ENCODE data around the gene HOXC12.

HOXC12 gene

GRCh38 chr12:53961025-53961761 lies 6.5 kb downstream of the HOXC12 start:
- TF ChIP-seq POLR2AphosphoS5 (IDR thresholded peaks at IDR 0.05; ENCODE audit: low read depth, low read length) (no peak), POLR2A (IDR thresholded peaks at IDR 0.05; ENCODE audit: low read depth, low read length) (no peak), TAF1 (IDR thresholded peaks at IDR 0.05; ENCODE audit: borderline replicate concordance, low read depth, low read length) (no peak)
- FAIRE-seq = no peak
- no peak for DNase-seq (ENCODE audit: insufficient read length)

GRCh38 chr12:53963005-53963404 lies 8.3 kb downstream of the HOXC12 start:
- FAIRE-seq (no peak), DNase-seq (ENCODE audit: insufficient read length) (no peak)
- TF ChIP-seq POLR2A (IDR thresholded peaks at IDR 0.05; ENCODE audit: low read depth, low read length) = no peak
- no peak for TF ChIP-seq TAF1 (IDR thresholded peaks at IDR 0.05; ENCODE audit: borderline replicate concordance, low read depth, low read length)
- no peak for TF ChIP-seq POLR2AphosphoS5 (IDR thresholded peaks at IDR 0.05; ENCODE audit: low read depth, low read length)

GRCh38 chr12:53963434-53964314 lies 9.0 kb downstream of the HOXC12 start:
- TF ChIP-seq POLR2A (IDR thresholded peaks at IDR 0.05; ENCODE audit: low read depth, low read length) (no peak), POLR2AphosphoS5 (IDR thresholded peaks at IDR 0.05; ENCODE audit: low read depth, low read length) (no peak)
- FAIRE-seq (no peak), DNase-seq (ENCODE audit: insufficient read length) (no peak)

- no peak for DNase-seq (ENCODE audit: insufficient read length)
- FAIRE-seq = no peak
- TF ChIP-seq TAF1 (IDR thresholded peaks at IDR 0.05; ENCODE audit: borderline replicate concordance, low read depth, low read length) (no peak), POLR2A (IDR thresholded peaks at IDR 0.05; ENCODE audit: low read depth, low read length) (no peak), POLR2AphosphoS5 (IDR thresholded peaks at IDR 0.05; ENCODE audit: low read depth, low read length) (no peak)
Measured at GRCh38 chr12:53964315-53964713, 9.6 kb downstream of the HOXC12 start.

- TF ChIP-seq TAF1 (IDR thresholded peaks at IDR 0.05; ENCODE audit: borderline replicate concordance, low read depth, low read length) (no peak), POLR2A (IDR thresholded peaks at IDR 0.05; ENCODE audit: low read depth, low read length) (no peak), POLR2AphosphoS5 (IDR thresholded peaks at IDR 0.05; ENCODE audit: low read depth, low read length) (no peak)
- FAIRE-seq = no peak
- DNase-seq (ENCODE audit: insufficient read length) = no peak
Measured at GRCh38 chr12:53965281-53966084, 10.8 kb downstream of the HOXC12 start.

- TF ChIP-seq POLR2AphosphoS5 (IDR thresholded peaks at IDR 0.05; ENCODE audit: low read depth, low read length) (no peak), POLR2A (IDR thresholded peaks at IDR 0.05; ENCODE audit: low read depth, low read length) (no peak), TAF1 (IDR thresholded peaks at IDR 0.05; ENCODE audit: borderline replicate concordance, low read depth, low read length) (no peak)
- FAIRE-seq = no peak
Measured at GRCh38 chr12:53966085-53966384, 11.3 kb downstream of the HOXC12 start.

GRCh38 chr12:53966385-53967133 lies 11.9 kb downstream of the HOXC12 start:
- no peak for DNase-seq (ENCODE audit: insufficient read length)
- no peak for FAIRE-seq
- TF ChIP-seq TAF1 (IDR thresholded peaks at IDR 0.05; ENCODE audit: borderline replicate concordance, low read depth, low read length) (no peak), POLR2AphosphoS5 (IDR thresholded peaks at IDR 0.05; ENCODE audit: low read depth, low read length) (no peak), POLR2A (IDR thresholded peaks at IDR 0.05; ENCODE audit: low read depth, low read length) (no peak)

More at GRCh38 chr12:53966085-53966384, 11.3 kb downstream of the HOXC12 start:
- no peak for DNase-seq (ENCODE audit: insufficient read length)

- TF ChIP-seq POLR2A (IDR thresholded peaks at IDR 0.05; ENCODE audit: low read depth, low read length) = no peak
- TF ChIP-seq POLR2AphosphoS5 (IDR thresholded peaks at IDR 0.05; ENCODE audit: low read depth, low read length) = no peak
- no peak for TF ChIP-seq TAF1 (IDR thresholded peaks at IDR 0.05; ENCODE audit: borderline replicate concordance, low read depth, low read length)
- FAIRE-seq (no peak), DNase-seq (ENCODE audit: insufficient read length) (no peak)
Measured at GRCh38 chr12:53967421-53967925, 12.8 kb downstream of the HOXC12 start.

GRCh38 chr12:53968214-53969127 lies 13.8 kb downstream of the HOXC12 start:
- TF ChIP-seq POLR2AphosphoS5 (IDR thresholded peaks at IDR 0.05; ENCODE audit: low read depth, low read length) = no peak
- TF ChIP-seq POLR2A (IDR thresholded peaks at IDR 0.05; ENCODE audit: low read depth, low read length) = no peak
- no peak for TF ChIP-seq TAF1 (IDR thresholded peaks at IDR 0.05; ENCODE audit: borderline replicate concordance, low read depth, low read length)
- FAIRE-seq (no peak), DNase-seq (ENCODE audit: insufficient read length) (no peak)

All from GM12892 (cell line).